Uterus (tissue), 2 donors: ENCODE results near the gene IFIT3.

Experiments used
- POLR2A ChIP-seq, 2 donors: fragments of 450-650 bp; IDR thresholded peaks; one replicate each; pipeline ENCODE4 v1.6.1; 2016; ENCODE audit warnings: antibody characterized with exemption in 2 of 2, mild to moderate bottlenecking in 1 of 2, moderate library complexity in 1 of 2
- TF ChIP-seq, protein P1 (sequence below), 4 experiments: fragments of 200-600 bp in 2 of 4; fragments of 450-650 bp in 2 of 4; sonication (generic) in 2 of 4; IDR thresholded peaks; one replicate each; pipeline ENCODE4 v1.5.1; 2016 to 2019; ENCODE audit warnings: antibody characterized with exemption in 4 of 4, mild to moderate bottlenecking in 2 of 4, moderate library complexity in 1 of 4

DNA sequence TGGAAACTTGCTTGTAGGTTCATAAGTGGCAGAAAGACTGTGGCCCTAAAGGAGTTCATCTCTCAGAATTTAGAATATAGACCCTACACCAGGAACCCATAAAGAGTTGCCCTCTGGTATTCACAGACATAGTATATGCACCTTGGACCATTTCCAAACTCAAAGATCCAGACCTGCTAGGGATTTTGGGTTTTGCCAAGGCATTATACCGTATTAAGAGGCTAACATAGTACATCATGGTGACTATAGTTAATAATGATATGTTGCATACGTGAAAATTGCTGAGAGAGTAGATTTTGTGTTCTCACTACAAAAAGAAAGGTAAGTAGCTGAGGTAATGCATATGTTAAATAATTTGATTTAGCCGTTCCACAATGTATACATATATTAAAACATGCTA is 13.9 kb downstream of the IFIT3 start:
- TF ChIP-seq, protein P1, sequence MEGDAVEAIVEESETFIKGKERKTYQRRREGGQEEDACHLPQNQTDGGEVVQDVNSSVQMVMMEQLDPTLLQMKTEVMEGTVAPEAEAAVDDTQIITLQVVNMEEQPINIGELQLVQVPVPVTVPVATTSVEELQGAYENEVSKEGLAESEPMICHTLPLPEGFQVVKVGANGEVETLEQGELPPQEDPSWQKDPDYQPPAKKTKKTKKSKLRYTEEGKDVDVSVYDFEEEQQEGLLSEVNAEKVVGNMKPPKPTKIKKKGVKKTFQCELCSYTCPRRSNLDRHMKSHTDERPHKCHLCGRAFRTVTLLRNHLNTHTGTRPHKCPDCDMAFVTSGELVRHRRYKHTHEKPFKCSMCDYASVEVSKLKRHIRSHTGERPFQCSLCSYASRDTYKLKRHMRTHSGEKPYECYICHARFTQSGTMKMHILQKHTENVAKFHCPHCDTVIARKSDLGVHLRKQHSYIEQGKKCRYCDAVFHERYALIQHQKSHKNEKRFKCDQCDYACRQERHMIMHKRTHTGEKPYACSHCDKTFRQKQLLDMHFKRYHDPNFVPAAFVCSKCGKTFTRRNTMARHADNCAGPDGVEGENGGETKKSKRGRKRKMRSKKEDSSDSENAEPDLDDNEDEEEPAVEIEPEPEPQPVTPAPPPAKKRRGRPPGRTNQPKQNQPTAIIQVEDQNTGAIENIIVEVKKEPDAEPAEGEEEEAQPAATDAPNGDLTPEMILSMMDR (IDR thresholded peaks at IDR 0.05), result no peak
- TF ChIP-seq POLR2A (IDR thresholded peaks at IDR 0.05), result no peak
